ENCODE results near the gene NUTM2D.
"Not testable (repeated sequence)": the region's sequence is repeated elsewhere in the genome, so short reads cannot be mapped to it uniquely, and the experiment has no call there.

The NUTM2D gene

GRCh38 chr10:87357444-87357843, at the start of gene NUTM2D:
Gene NUTM2D, plus strand, starts transcription at chr10:87357744. Its CDS starts 522 bp downstream, at chr10:87358266.
- POLR2A ChIA-PET (ENCODE audit: low non-redundant PET); CTCF ChIA-PET; H3K27ac ChIP-seq; DNase-seq (ENCODE audit: low spot score): not testable (repeated sequence)

GRCh38 chr10:87308702-87309101, 48.8 kb upstream of the NUTM2D start:
- POLR2A ChIA-PET (ENCODE audit: low non-redundant PET); DNase-seq (ENCODE audit: low spot score); H3K27ac ChIP-seq; CTCF ChIA-PET: not testable (repeated sequence)

- CTCF ChIA-PET; DNase-seq (ENCODE audit: low spot score); POLR2A ChIA-PET (ENCODE audit: low non-redundant PET); H3K27ac ChIP-seq: not testable (repeated sequence)
Observed at GRCh38 chr10:87309657-87310056, 47.9 kb upstream of the NUTM2D start.

GRCh38 chr10:87311521-87311920, 46.0 kb upstream of the NUTM2D start:
- POLR2A ChIA-PET (ENCODE audit: low non-redundant PET); H3K27ac ChIP-seq; CTCF ChIA-PET; DNase-seq (ENCODE audit: low spot score): not testable (repeated sequence)

GRCh38 chr10:87313649-87314359, 43.7 kb upstream of the NUTM2D start:
- CTCF ChIA-PET; H3K27ac ChIP-seq; DNase-seq (ENCODE audit: low spot score); POLR2A ChIA-PET (ENCODE audit: low non-redundant PET): not testable (repeated sequence)

- CTCF ChIA-PET; DNase-seq (ENCODE audit: low spot score); POLR2A ChIA-PET (ENCODE audit: low non-redundant PET); H3K27ac ChIP-seq: not testable (repeated sequence)
Observed at GRCh38 chr10:87314360-87314973, 43.1 kb upstream of the NUTM2D start.

GRCh38 chr10:87321505-87321904, 36.0 kb upstream of the NUTM2D start:
- CTCF ChIA-PET; H3K27ac ChIP-seq; DNase-seq (ENCODE audit: low spot score); POLR2A ChIA-PET (ENCODE audit: low non-redundant PET): not testable (repeated sequence)

- DNase-seq (ENCODE audit: low spot score); POLR2A ChIA-PET (ENCODE audit: low non-redundant PET); H3K27ac ChIP-seq; CTCF ChIA-PET: not testable (repeated sequence)
Observed at GRCh38 chr10:87324559-87324958, 33.0 kb upstream of the NUTM2D start.

GRCh38 chr10:87327958-87328357, 29.6 kb upstream of the NUTM2D start:
- CTCF ChIA-PET; POLR2A ChIA-PET (ENCODE audit: low non-redundant PET); H3K27ac ChIP-seq; DNase-seq (ENCODE audit: low spot score): not testable (repeated sequence)

- CTCF ChIA-PET; POLR2A ChIA-PET (ENCODE audit: low non-redundant PET); H3K27ac ChIP-seq; DNase-seq (ENCODE audit: low spot score): not testable (repeated sequence)
Observed at GRCh38 chr10:87329131-87329530, 28.4 kb upstream of the NUTM2D start.

- CTCF ChIA-PET, H3K27ac ChIP-seq: not testable (repeated sequence)
Observed at GRCh38 chr10:87332687-87333086, 24.9 kb upstream of the NUTM2D start.

GRCh38 chr10:87340411-87340810, 17.1 kb upstream of the NUTM2D start:
- CTCF ChIA-PET: interaction anchor here (0.6 kb wide), 1 partner anchor 542 kb away, joined by 5 read pairs; no protein-coding TSS in a partner anchor
- DNase-seq (ENCODE audit: low spot score); POLR2A ChIA-PET (ENCODE audit: low non-redundant PET); H3K27ac ChIP-seq: not testable (repeated sequence)

More at GRCh38 chr10:87332687-87333086, 24.9 kb upstream of the NUTM2D start:
- POLR2A ChIA-PET (ENCODE audit: low non-redundant PET); DNase-seq (ENCODE audit: low spot score): not testable (repeated sequence)

- H3K27ac ChIP-seq: peak overlapping the region; percentile 93
- CTCF ChIA-PET; DNase-seq (ENCODE audit: low spot score); POLR2A ChIA-PET (ENCODE audit: low non-redundant PET): not testable (repeated sequence)
Observed at GRCh38 chr10:87341546-87342142, 15.9 kb upstream of the NUTM2D start.

GRCh38 chr10:87342249-87342710, 15.3 kb upstream of the NUTM2D start:
- CTCF ChIA-PET; POLR2A ChIA-PET (ENCODE audit: low non-redundant PET): not testable (repeated sequence)
- peak; percentile 64 for DNase-seq (ENCODE audit: low spot score)
- H3K27ac ChIP-seq: peak overlapping the region; percentile 93
